GM12878 (cell line): ENCODE results near the gene C1QC.

ENCODE experiments used
- NR2C1 ChIP-seq: fragments of 450-650 bp; IDR thresholded peaks from 2 replicates; pipeline ENCODE4 v1.6.1; 2017; ENCODE audit warnings: antibody characterized with exemption, mild to moderate bottlenecking, moderate library complexity
- POLR2AphosphoS2 ChIP-seq: IDR thresholded peaks from 2 replicates; pipeline ENCODE4 v1.6.1; 2011; ENCODE audit warnings: low read depth, mild to moderate bottlenecking, low read length, improper control_type of control experiment, moderate library complexity
- TF ChIP-seq, protein P1 (sequence below): fragments of 450-650 bp; IDR thresholded peaks from 2 replicates; pipeline ENCODE4 v1.6.1; 2017; ENCODE audit warnings: borderline replicate concordance

- TF ChIP-seq, protein P1, sequence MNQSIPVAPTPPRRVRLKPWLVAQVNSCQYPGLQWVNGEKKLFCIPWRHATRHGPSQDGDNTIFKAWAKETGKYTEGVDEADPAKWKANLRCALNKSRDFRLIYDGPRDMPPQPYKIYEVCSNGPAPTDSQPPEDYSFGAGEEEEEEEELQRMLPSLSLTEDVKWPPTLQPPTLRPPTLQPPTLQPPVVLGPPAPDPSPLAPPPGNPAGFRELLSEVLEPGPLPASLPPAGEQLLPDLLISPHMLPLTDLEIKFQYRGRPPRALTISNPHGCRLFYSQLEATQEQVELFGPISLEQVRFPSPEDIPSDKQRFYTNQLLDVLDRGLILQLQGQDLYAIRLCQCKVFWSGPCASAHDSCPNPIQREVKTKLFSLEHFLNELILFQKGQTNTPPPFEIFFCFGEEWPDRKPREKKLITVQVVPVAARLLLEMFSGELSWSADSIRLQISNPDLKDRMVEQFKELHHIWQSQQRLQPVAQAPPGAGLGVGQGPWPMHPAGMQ = no peak
- TF ChIP-seq POLR2AphosphoS2 = no peak
- no peak for TF ChIP-seq NR2C1
Measured at GRCh38 chr1:22687191-22687590, 43.8 kb downstream of the C1QC start.
